SH-SY5Y (cell line): ENCODE data around the gene MLH3.

Experiments used
- GATA2 ChIP-seq: IDR thresholded peaks from 2 replicates; pipeline ENCODE4 v1.6.1; 2011; ENCODE audit warnings: mild to moderate bottlenecking, low read depth, low read length
- GATA3 ChIP-seq: IDR thresholded peaks from 2 replicates; pipeline ENCODE4 v1.6.1; 2011; ENCODE audit warnings: low read depth, mild to moderate bottlenecking, low read length, moderate library complexity

DNA sequence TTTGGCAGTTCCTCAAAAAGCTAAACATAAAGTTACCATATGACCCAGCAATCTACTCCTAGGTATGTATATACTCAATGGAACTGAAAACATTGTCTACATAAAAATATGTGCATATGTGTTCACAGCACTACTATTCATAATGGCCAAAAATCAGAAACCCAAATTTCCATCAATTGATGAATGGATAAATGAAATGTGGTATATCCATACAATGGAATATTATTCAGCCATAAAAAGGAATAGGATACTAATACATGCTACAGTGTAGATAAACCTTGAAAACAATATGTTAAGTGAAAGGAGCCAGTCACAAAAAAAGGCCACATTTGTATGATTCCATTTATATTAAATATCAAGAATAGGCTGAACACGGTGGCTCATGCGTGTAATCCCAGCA, 9.2 kb upstream of the MLH3 start:
- TF ChIP-seq GATA3 (no peak), GATA2 (no peak)
